ENCODE measurements around the gene HCAR2. TPM values are rescaled to one million over a fixed set of nuclear protein-coding genes. Genes with fewer than 3 reads are reported as not detected.
"Not testable (repeated sequence)": the region's sequence is repeated elsewhere in the genome, so short reads cannot be mapped to it uniquely, and the experiment has no call there.

HCAR2 gene
- polyA plus RNA-seq, 3 donors = 0.22 to 0.31 (median 0.24) TPM

DNA sequence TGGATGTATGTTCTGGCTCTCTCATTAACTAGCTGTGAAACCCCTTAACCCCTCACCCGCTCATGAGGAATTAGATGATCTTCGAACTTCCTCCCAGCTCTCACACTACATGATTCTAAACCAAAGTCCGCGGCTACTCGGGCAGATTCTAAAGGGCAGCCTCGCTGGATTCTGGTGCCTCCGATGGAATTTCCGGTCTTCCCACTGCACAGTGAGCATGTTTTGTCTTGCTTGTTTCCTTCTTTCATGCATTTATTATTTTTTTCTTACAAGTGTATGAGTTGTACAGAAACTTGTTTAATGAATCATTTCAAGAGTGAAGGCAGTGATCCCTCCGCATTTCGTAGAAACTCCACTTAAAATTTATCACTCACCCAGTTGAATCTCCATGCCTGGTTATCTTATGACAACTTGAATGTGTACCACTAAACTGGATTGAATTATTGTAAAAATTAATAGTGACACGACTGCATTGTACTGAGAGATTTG is 17.9 kb upstream of the HCAR2 start:
- DNase-seq (ENCODE audit: low read depth in 3 of 3, low spot score in 2 of 3) = no peak

DNA sequence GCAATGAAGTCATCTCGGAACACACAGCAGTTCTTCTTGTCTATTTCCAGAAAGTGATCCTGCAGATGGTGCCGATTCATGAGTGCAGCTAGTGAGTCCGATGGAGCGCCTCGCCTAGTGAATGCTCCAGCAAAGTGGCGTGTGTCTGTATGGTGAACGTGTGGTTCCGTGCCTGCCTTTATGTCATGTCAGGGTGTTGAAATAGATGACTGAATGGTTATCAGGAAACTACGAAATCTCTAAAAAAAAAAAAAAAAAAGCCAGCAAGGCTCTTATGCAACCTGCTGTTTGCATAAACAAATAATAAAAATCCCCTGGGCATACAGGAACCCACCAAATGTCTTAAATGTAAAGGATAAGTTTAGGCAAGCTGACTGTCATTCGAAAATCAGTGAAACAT is 13.5 kb upstream of the HCAR2 start, which contains the start of gene HCAR3:
Gene HCAR3, minus strand, starts transcription at position 154 of the 400 bp plus-strand sequence. Its CDS starts 74 bp downstream, at position 80.
- DNase-seq (ENCODE audit: low read depth in 3 of 3, low spot score in 2 of 3) = not testable (repeated sequence)

DNA sequence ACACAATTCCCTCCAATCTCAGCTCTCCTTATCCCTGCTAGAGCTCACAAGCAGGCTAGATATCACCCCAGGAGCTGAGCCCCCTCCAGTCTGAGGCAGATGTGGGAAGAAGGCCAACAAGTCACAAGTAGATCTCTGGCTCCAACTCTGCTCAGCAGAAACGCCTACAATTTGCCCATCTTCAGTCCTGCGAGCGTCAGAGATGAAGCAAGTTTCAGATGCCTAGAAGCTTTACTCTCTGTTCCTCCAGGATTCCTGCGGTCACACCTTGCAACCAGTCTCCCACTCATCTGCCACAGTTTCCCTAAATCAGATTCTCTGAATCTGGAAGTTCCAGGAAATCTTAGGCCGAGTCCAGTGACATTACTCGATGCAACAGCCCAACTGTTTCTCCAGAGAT is 12.1 kb upstream of the HCAR2 start:
- not testable (repeated sequence) for DNase-seq (ENCODE audit: low read depth in 3 of 3, low spot score in 2 of 3)

DNA sequence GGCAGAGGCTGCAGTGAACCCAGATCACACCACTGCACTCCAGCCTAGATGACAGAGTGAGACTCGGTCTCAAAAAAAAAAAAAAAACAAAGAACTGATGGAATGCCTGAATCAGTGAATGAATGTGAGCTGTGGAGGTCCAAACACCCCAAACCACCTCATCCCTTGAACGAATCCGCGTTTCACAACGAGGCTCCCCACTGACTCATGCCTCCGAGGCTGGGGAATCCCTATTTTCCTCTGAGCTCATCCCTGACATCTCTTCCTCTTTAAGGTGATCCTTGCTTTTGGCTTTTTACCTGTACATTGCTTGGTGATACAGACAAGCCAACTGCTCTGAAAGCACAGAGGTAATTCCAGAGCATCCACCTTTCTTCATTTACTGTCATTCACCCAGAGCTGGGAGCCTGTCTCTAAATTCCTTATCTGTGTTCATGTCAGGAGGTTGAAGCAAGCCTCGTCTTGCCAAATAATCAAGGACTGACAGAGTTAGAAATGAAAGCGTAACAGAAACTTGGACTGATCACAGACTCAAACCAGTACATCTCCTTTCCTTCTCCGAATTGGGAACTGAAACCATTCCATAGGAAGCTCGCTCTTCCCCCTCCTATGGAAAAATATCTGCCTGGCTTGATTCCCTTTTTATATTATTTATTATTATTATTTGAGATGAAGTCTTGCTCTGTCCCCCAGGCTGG is 10.5 kb upstream of the HCAR2 start:
- not testable (repeated sequence) for DNase-seq (ENCODE audit: low read depth in 3 of 3, low spot score in 2 of 3)

DNA sequence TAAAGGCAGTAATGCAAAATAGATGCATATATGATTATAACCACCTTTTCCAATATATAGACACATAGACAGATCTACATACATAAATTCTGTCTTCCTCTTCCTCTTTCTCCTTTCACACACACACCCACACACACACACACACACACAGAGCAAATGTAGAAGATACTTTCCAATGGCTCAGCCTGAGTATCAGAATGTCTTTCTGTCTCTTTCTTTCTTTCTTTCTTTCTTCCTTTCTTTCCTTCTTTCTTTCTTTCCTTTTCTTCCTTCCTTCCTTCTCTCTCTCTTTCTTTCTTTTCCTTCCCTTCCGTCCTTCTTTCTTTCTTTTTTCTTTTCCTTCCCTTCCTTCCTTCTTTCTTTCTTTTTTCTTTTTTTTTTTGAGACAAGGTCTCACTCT is 8.1 kb upstream of the HCAR2 start:
- DNase-seq (ENCODE audit: low read depth in 3 of 3, low spot score in 2 of 3) = not testable (repeated sequence)

DNA sequence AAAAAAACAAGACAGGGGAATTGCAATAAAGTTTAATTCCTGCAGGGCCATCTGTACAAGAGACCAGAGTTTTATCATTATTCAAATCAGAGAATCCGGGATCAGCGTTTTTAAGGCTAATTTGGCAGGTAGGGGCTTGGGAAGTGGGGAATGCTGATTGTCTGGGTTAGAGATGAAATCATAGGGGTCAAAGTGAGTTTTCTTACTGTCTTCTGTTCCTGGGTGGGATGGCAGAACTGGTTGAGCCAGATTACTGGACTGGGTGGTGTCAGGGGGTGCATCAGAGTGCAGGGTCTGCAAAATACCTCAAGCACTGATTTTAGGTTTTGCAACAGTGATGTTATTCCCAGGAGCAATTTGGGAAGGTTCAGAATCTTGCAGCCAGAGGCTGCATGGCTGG is 7.2 kb upstream of the HCAR2 start:
- not testable (repeated sequence) for DNase-seq (ENCODE audit: low read depth in 3 of 3, low spot score in 2 of 3)

DNA sequence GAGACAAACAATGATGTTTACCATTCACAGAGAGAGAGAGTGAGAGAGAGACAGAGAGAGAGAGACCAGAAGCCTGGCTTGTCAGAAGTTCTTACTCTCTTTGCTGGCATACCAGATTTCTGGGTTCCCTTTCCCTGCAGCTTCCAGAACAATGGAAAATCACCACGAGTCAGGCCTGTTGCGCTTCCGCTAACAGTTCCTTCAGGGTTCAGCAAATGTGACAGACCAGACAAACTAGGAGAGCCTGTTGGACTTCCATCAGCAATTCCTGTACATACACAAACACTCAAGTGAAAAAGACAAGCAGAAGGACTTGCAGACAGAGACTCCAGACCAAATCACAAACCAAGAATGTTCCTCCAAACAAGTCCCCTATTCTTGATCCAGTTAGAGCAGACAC is 6.1 kb upstream of the HCAR2 start:
- DNase-seq (ENCODE audit: low read depth in 3 of 3, low spot score in 2 of 3) = not testable (repeated sequence)

DNA sequence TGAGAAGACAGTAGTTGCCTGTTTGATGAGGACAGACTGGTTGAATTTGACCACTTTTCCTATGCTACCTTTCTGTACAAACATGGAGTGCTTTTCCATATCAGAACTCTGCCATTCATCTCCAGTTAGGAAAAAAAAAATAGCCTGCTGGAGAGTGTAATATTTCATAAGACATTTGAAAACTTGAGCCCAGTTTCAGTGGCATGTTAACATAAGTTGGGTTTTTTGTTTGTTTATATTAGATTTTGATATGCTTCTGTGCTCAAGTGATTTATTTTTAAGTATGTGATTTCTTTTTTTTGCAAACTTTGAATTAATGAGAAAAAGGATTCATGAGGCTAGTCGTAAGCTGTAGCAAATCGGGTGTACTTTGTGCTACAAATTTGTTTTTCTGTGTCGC is 684 bp upstream of the HCAR2 start:
- not testable (repeated sequence) for DNase-seq (ENCODE audit: low read depth in 3 of 3, low spot score in 2 of 3)

DNA sequence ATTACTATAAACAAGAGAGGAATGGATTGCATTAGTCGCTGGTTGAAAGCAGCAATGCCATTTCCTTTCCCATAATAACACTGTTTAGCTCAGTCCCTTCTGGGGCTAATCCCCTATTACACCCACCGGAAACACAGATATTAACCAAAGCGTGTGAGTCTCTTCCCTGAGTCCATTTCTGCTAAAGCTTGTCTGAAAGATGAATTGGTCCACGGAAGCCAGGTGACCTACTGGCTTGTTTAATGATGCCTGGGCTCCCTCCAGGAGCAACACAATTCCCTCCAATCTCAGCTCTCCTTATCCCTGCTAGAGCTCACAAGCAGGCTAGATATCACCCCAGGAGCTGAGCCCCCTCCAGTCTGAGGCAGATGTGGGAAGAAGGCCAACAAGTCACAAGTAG is 1.7 kb downstream of the HCAR2 start:
- not testable (repeated sequence) for DNase-seq (ENCODE audit: low read depth in 3 of 3, low spot score in 2 of 3)

DNA sequence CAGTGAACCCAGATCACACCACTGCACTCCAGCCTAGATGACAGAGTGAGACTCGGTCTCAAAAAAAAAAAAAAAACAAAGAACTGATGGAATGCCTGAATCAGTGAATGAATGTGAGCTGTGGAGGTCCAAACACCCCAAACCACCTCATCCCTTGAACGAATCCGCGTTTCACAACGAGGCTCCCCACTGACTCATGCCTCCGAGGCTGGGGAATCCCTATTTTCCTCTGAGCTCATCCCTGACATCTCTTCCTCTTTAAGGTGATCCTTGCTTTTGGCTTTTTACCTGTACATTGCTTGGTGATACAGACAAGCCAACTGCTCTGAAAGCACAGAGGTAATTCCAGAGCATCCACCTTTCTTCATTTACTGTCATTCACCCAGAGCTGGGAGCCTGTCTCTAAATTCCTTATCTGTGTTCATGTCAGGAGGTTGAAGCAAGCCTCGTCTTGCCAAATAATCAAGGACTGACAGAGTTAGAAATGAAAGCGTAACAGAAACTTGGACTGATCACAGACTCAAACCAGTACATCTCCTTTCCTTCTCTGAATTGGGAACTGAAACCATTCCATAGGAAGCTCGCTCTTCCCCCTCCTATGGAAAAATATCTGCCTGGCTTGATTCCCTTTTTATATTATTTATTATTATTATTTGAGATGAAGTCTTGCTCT is 3.0 kb downstream of the HCAR2 start:
- DNase-seq (ENCODE audit: low read depth in 3 of 3, low spot score in 2 of 3) = not testable (repeated sequence)

DNA sequence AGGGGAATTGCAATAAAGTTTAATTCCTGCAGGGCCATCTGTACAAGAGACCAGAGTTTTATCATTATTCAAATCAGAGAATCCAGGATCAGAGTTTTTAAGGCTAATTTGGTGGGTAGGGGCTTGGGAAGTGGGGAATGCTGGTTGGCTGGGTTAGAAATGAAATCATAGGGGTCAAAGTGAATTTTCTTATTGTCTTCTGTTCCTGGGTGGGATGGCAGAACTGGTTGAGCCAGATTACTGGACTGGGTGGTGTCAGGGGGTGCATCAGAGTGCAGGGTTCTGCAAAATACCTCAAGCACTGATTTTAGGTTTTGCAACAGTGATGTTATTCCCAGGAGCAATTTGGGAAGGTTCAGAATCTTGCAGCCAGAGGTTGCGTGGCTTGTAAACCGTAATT is 6.2 kb downstream of the HCAR2 start:
- DNase-seq (ENCODE audit: low read depth in 3 of 3, low spot score in 2 of 3) = not testable (repeated sequence)

DNA sequence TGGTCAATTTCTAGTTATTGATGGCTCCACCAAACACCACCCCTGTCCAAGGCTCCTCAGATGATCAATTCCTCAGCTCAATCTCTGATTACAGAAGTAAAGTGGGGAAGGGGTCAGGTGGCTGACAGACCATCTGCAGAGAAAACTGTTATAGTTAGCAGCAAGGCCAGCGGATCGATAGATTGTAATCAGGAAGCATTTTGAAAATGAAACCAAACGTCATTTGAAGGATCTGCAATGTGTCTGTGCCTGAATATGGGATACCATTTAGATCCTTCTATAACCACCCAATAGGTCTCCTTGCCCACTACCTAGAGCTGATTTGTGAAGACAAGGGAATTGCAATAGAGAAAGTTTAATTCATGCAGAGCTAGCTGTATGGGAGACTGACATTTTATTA is 11.6 kb downstream of the HCAR2 start:
- no peak for DNase-seq (ENCODE audit: low read depth in 3 of 3, low spot score in 2 of 3)

DNA sequence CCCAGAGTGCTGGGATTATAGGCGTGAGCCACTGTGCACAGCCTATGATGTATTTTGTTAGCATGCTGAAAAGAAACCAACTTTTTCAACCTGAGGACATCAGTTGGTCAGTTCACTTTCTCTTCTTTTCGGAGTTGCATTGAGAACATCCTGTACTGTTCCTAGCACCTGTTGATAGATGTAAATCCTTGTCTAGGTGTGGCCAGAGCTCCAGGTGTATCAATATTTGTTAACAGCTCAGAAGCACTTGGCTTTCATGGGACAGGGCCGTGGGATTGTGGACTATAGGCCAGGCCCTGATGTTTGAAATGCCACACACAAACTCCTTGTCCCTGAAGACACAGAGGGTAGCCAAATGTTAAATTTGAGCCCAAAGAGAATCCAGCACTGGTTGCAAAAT is 14.9 kb downstream of the HCAR2 start:
- DNase-seq (ENCODE audit: low read depth in 3 of 3, low spot score in 2 of 3) = no peak

DNA sequence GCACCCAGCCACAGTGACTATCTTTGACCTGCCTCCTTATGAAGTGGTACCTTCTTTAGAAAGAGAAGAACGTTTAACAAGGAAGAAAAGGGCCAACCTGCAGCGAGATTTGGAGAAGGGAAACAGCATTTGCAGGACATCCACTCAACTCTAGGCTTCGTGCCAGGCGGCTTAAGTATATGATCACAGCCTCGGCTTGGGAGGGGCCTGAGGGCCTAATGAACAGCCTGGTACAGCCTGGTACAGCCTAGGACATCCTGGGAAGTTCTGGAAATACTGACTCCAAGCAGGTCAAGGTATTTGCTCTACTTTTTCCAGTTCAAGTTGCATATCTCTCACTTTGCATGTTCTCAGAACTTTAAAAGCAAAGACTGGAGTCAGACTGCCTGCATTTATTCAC is 16.1 kb downstream of the HCAR2 start:
- DNase-seq (ENCODE audit: low read depth in 3 of 3, low spot score in 2 of 3) = no peak

DNA sequence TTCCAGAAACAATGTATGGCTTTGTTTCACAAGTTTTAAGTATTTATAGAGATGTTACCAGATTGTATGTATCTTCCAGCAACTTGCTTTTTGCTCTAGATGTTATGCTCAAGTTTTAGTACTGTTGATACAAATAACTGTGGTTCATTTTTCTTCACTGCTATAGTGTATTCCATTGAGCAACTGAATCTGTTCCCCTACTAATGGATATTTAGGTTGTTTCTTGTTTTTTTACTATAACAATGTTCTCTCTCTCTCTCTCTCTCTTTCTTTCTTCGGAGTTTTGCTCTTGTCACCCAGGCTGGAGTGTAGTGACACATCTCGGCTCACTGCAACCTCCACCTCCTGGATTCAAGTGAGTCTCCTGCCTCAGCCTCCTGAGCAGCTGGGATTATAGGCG is 16.6 kb downstream of the HCAR2 start:
- DNase-seq (ENCODE audit: low read depth in 3 of 3, low spot score in 2 of 3) = no peak

DNA sequence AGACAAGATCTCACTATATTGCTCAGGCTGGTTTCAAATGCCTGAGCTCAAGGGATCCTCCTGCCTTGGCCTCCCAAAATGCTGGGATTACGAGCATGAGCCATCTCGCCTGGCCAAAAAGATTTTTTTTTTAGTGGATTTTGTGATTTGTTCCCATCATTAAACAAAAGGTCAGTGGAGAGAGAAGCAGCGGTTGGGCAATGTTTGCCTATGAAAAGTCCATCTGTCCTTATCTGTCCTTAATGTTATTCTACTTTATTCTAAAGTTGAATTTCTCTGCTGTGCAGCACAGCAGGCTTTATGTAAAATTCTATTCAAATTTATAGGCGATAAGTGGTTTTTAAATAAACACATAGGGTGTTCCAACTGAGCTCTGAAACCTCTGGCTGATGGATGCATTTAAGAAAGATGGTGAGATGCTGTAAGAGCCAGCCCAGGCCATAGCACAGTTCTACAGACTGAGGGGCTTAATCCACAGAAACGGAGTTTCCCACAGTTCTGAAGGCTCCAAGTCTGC is 18.8 kb downstream of the HCAR2 start:
- no peak for DNase-seq (ENCODE audit: low read depth in 3 of 3, low spot score in 2 of 3)

DNA sequence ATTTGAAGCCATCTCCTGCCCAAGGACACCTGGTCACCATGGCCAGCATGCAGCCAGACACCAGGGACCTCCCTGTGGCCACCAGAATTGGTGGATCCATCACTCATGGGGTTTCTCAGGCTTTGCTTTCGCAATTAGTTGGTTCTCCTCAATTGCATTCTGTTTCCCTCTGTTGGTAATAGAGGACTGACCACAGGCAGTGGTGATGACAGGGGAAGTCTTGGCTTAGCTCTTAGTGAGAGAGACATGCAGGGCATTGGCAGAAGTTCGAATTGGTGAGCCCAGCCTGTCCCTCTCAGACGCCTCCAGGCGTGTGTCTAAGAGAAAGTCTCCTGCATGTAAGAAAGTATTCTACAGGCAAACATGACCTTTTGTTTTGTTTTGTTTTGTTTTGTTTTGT is 21.3 kb downstream of the HCAR2 start:
- DNase-seq (ENCODE audit: low read depth in 3 of 3, low spot score in 2 of 3) = no peak

DNA sequence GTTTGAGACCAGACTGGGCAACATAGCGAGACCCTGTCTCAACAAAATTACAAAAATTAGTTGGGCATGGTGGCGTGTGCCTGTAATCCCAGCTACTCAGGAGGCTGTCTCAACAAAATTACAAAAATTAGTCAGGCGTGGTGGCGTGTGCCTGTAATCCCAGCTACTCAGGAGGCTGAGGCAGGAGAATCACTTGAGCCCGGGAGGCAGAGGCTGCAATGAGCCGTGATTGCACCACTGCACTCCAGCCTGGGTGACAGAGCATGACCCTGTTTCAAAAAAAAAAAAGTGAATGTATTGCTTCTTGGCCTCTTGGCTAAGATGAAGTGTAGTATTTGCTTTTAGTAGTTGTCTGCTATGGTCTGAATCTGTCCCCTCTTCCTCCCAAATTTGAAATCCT is 22.2 kb downstream of the HCAR2 start:
- not testable (repeated sequence) for DNase-seq (ENCODE audit: low read depth in 3 of 3, low spot score in 2 of 3)

DNA sequence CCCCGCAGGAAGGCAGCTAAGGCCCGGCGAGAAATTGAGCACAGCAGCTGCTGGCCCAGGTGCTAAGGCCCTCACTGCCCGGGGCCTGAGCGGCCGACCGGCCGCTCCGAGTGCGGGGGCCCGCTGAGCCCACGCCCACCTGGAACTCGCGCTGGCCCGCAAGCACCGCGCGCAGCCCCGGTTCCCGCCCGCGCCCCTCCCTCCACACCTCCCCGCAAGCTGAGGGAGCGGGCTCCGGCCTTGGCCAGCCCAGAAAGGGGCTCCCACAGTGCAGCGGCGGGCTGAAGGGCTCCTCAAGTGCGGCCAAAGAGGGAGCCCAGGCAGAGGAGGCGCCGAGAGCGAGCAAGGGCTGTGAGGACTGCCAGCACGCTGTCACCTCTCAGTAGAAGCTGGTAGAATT is 26.4 kb downstream of the HCAR2 start:
- DNase-seq (ENCODE audit: low read depth in 3 of 3, low spot score in 2 of 3) = not testable (repeated sequence)

DNA sequence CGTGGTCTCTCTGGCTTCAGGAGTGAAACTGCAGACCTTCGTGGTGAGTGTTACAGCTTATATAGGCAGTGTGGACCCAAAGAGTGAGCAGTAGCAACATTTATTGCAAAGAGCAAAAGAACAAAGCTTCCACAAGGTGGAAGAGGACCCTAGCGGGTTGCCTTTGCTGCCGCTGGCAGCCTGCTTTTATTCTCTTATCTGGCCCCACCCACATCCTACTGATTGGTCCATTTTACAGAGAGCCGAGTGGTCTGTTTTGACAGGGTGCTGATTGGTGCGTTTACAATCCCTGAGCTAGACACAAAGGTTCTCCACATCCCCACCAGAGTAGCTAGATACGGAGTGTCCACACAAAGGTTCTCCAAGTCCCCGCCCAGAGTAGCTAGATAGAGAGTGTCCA is 27.1 kb downstream of the HCAR2 start:
- DNase-seq (ENCODE audit: low read depth in 3 of 3, low spot score in 2 of 3) = not testable (repeated sequence)

DNA sequence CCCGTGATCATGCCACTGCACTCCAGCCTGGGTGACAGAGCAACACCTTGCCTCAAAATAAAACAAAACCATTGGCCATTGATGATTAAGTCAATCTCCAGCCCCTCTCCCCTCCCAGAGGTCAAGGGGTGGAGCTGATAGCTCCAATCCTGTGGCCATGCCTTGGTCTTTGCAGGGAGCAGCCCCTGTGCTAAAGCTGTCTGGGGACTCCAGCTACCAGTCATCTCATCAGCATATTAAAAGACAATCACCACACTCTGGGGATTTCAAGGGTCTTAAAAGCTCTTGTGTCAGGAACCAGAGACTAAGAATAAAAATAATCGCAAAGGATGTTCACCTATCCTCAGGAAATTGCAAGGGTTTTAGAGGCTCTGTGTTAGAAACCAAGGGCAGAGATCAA is 30.6 kb downstream of the HCAR2 start:
- DNase-seq (ENCODE audit: low read depth in 3 of 3, low spot score in 2 of 3) = no peak
